HG03103 (cell line): ENCODE results near the gene HRH2.
"Not testable (repeated sequence)": the region's sequence is repeated elsewhere in the genome, so short reads cannot be mapped to it uniquely, and the experiment has no call there.

Experiments used
- ATAC-seq: cut with Tn5 transposase; IDR thresholded peaks from one replicate; pipeline ENCODE4 v1.9.1; 2021; ENCODE audit warnings: low read depth; ENCODE audit not compliant: unreplicated experiment

The HRH2 gene

GRCh38 chr5:175657593-175658271, at the start of gene HRH2:
Gene HRH2 (plus strand): TSS chr5:175658071. CDS start chr5:175683234, 25,163 bp downstream.
- ATAC-seq, result no peak

DNA sequence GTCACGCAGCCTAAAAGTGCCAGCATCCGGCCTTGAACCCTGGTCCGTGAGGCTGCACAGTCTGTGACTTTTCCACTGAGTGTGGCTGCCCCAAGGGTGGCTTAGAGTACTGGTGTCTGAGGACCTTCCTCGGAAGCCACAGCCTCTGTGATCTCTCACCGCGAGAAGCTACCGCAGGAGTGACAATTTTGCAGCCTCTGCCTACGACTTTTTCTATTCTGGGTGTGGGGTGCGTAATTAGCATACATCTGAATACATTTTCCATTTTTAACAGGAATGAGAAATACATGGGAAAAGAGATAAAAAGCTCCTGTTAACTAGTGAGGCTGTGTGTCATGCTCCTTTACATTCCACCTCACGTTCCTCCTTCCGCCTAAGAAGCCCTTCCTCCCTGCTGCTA, 48.3 kb upstream of the HRH2 start:
- ATAC-seq, result no peak

DNA sequence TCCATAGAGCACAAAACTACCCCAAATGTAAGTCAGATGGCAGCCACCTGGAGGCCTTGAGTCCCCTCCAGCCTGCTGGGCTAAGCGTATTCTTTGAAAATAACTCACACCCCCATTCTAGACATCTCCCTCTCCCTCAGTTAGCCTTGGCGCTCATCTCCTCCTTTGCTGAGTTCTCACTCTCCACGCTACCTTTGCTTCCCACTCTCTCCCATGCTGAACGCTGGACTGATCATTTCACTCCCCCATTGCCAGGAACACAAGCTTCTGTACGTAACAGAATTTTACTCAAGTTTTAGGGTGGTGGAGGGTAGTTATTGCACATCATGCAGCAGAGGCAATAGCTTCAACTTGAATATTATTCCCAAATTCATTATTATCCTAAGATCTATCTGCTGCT, 47.5 kb upstream of the HRH2 start:
- no peak for ATAC-seq

DNA sequence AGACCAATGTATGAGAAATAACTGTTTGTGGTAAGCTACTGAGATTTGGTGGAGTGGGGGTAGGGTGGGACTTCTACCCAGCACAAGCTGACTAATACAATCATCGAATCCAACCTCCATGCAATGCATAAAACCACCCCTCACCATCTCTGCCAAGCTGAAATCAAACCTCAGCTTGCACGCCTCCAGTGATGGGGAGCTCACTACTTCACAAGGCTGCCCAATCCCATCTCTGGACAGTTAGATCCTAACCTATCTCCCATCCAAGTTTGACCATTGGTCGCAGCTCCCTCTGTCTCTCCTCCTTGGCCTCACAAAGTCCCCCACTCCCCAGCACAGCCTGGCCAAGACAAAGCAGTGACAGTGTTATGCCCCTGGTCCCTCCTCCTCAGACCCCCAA, 47.0 kb upstream of the HRH2 start:
- ATAC-seq, result no peak

DNA sequence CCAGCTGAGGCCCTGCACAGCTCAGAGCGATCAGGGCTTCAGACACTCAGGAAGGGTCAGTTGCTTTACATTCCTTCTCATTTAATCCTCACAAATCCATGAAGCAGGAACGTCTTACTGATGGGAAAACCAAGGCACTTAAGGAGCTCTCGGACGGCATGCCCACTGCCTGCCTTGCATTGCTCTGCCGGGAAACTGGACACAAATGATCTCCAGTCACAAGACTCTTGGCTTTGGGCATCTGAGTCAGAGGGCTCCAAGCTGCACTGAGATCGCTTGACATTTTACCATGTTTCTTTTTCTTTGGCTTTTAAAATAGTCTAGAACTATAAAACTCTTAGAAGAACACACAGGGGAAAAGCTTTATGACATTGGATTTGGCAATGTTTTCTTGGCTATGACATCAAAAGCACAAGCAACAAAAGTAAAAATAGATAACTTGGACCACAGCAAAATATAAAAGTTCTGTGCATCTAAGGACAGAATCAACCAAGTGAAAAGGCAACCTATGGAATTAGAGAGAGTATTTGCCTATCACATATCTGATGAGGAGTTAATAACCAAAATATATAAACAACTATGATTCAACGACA, 43.6 kb upstream of the HRH2 start:
- no peak for ATAC-seq

- ATAC-seq, result no peak
These were observed 43.0 kb upstream of the HRH2 start for GRCh38 chr5:175614861-175615260.

- ATAC-seq, result no peak
These were observed 41.8 kb upstream of the HRH2 start for GRCh38 chr5:175616083-175616482.

DNA sequence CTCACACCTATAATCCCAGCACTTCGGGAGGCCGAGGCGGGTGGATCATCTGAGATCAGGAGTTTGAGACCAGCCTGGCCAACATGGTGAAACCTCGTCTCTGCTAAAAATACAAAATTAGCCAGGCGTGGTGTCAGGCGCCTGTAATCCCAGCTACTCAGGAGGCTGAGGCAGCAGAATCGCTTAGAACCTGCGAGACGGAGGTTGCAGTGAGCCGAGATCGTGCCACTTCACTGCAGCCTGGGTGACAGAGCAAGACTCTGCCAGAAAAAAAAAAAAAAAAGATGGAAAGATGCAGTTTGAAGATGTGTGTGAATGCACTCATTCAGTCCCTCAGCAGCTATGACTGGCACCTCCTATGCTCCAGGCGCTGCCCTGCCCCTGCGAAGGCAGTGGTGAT, 41.3 kb upstream of the HRH2 start:
- ATAC-seq, result not testable (repeated sequence)

DNA sequence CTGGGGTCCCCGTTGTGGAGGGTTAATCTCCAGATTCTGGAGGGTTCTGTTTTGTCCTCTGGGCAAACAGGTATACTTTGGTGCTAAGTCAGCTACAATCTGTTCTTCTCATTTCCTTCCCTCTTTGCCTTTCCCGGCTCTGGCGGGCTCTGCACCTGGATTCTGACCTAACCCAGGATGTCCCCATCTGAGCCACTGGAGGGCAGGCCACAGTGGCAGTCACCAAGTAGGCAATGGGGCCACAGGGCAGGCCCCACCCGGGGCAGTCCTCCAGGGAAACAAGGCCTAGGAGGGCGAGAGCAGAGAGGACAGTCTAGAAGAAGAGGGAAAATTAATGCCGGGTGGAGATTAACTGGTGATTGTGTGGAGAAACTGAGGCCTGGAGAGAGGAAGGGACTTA, 40.4 kb upstream of the HRH2 start:
- ATAC-seq, result no peak

DNA sequence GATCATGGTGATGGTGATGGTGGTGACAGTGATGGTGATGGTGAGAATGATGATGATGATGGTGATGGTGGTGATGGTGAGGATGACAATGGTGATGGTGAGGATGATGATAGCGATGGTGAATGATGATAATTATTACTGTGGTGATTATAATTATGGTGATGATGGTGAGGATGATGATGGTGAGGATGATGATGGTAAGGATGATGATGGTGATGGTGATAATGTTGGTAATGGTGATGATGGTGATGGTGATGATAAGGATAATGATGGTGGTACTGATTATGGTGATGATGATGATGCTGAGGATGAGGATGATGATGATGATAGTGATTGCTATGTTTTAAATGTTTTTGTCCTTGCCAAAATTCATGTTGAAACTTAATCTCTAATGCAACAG, 37.3 kb upstream of the HRH2 start:
- ATAC-seq, result no peak

DNA sequence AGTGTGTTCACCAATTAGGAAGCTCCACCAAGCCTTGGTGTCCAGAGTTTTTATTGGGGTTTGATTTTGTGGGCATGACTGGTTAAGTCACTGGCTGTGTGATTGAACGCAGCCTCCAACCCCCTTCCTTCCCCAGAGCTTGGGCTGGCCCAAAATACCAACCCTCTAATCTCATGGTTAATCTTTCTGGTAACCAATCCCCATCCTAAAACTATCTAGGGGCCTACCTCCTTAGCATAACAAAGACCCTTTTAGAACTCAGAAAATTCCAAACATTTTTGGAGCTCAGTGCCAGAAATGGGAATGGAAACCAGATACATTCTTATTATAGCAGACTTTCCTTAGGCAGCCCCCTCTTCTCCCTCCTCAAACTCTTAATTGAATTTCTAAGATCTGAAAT, 35.9 kb upstream of the HRH2 start:
- no peak for ATAC-seq

- no peak for ATAC-seq
These were observed 34.8 kb upstream of the HRH2 start for GRCh38 chr5:175623088-175623487.

GRCh38 chr5:175624316-175624715, 33.6 kb upstream of the HRH2 start:
- no peak for ATAC-seq

DNA sequence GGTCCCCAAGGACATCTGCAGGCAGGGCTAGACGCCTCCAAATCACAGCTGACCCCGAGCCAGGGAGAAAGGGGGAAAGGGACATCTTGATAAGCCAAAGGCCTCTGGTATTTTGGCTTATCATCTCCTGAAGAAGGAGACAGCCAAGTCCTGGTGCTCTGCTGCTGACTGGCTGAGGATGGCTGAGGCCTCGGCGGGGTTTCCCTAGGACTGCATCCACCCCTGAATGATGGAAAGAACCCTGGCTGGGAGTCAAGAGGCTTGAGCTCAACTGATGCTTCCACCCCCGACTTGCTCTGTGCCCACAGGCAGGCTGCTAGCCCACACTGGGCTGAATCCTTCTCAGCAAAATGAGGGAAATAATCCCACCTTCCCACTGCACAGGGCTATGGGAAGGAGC, 30.9 kb upstream of the HRH2 start:
- ATAC-seq, result no peak

- no peak for ATAC-seq
These were observed 30.1 kb upstream of the HRH2 start for GRCh38 chr5:175627739-175628138.

- no peak for ATAC-seq
These were observed 29.2 kb upstream of the HRH2 start for GRCh38 chr5:175628668-175629067.

DNA sequence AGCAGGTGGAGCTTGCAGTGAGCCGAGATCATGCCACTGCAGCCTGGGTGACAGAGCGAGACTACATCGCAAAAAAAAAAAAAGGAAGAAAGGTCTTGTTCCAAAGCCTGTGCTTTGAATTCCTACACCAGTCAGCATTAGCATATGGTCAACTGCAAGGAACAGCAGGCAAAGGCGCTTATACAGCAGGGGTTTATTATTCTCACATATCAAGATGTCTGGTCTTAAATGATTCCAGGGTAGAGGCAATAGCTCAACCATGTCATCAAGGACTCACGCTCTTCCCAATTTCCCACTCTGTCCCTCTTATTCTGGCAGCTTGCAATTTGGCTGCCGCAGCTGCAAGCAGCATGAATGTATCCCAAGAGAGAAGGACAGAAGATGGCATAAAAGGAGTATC, 28.6 kb upstream of the HRH2 start:
- no peak for ATAC-seq

GRCh38 chr5:175629793-175630192, 28.1 kb upstream of the HRH2 start:
- no peak for ATAC-seq

GRCh38 chr5:175635854-175636584, 21.9 kb upstream of the HRH2 start:
- no peak for ATAC-seq

GRCh38 chr5:175638305-175638704, 19.6 kb upstream of the HRH2 start:
- no peak for ATAC-seq

- ATAC-seq, result no peak
These were observed 17.6 kb upstream of the HRH2 start for GRCh38 chr5:175640106-175640775.
